HepG2 (cell line): ENCODE results near the gene CORT. TPM values are rescaled to one million over a fixed set of nuclear protein-coding genes. Genes with fewer than 3 reads are reported as not detected.

Experiments
- ATAC-seq: fragments of 200-7000 bp; cut with Tn5 transposase; 3 replicates; pipeline ENCODE4 v1.9.1; 2020; ENCODE audit warnings: mild to moderate bottlenecking, moderate library complexity
- BruUV-seq: library from RNA; stranded (reverse); fragments of 400-500 nt; replicated peaks from 2 replicates; lab custom pipeline; 2021; lab: Mats Ljungman, UMichigan
- CTCF ChIA-PET: fragments of 300-600 bp; formaldehyde crosslinking; extraction: SDS; loops from one replicate; lab custom pipeline; 2021; ENCODE audit warnings: low total read pairs, inconsistent platforms, low intra/inter-chr PET ratio; lab: Yijun Ruan, JAX
- POLR2A ChIA-PET: fragments of 350-600 bp; sonication (Branson Sonifier 250); formaldehyde crosslinking; loops from one replicate; lab custom pipeline; 2020; ENCODE audit warnings: antibody characterized with exemption, inconsistent platforms; lab: Yijun Ruan, JAX
- DNase-seq: peaks from one replicate; pipeline ENCODE4 v3.0.0-alpha.2; 2015; ENCODE audit warnings: low spot score
- FAIRE-seq: peaks from 3 replicates; lab custom pipeline; 2011; peaks lifted over from hg19 to GRCh38; lab: Jason Lieb, UNC
- H2AFZ ChIP-seq: one replicate; pipeline ENCODE4 v1.6.1; 2011; ENCODE audit warnings: low read length, inconsistent platforms
- H3K27ac ChIP-seq: fragments of 300-600 bp; 3 replicates; pipeline ENCODE4 v1.8.0; 2011; ENCODE audit warnings: mixed run types, mild to moderate bottlenecking, mixed read lengths, low read length, inconsistent platforms; ENCODE audit not compliant: insufficient read depth; ENCODE audit errors: extremely low read length
- H3K27me3 ChIP-seq, 2 experiments: fragments of 200-600 bp in 1 of 2; 2 replicates in 1 of 2; 3 replicates in 1 of 2; pipeline versions ENCODE4 v1.6.0 to v1.8.0; 2011; ENCODE audit warnings: low read length in 2 of 2, mild to moderate bottlenecking in 2 of 2, moderate library complexity in 2 of 2, inconsistent platforms in 1 of 2; ENCODE audit not compliant: insufficient read depth in 2 of 2, control insufficient read depth in 1 of 2
- H3K36me3 ChIP-seq, 2 experiments: fragments of 200-600 bp in 1 of 2; replicated peaks in 1 of 2; 2 replicates in 1 of 2; 3 replicates in 1 of 2; pipeline versions ENCODE4 v1.5.1 to v1.8.0; 2011; ENCODE audit warnings: low read length in 2 of 2, inconsistent platforms in 1 of 2; ENCODE audit not compliant: insufficient read depth in 2 of 2, control insufficient read depth in 1 of 2
- H3K4me1 ChIP-seq: 2 replicates; pipeline ENCODE4 v1.5.1; 2012; ENCODE audit warnings: low read length, inconsistent platforms; ENCODE audit not compliant: insufficient read depth
- H3K4me2 ChIP-seq: 2 replicates; pipeline ENCODE4 v1.6.0; 2011; ENCODE audit warnings: low read depth, low read length, inconsistent platforms
- H3K4me3 ChIP-seq, 3 experiments: fragments of 200-600 bp in 1 of 3; sonication (generic), shearing (Covaris generic) in 1 of 3; replicated peaks in 1 of 3; 2 replicates each; pipeline ENCODE4 v1.5.1; 2011 to 2016; ENCODE audit warnings: low read length in 3 of 3, inconsistent platforms in 2 of 3, low read depth in 2 of 3, mild to moderate bottlenecking in 2 of 3, control low read depth in 1 of 3, mixed read lengths in 1 of 3; ENCODE audit not compliant: insufficient read depth in 1 of 3
- H3K79me2 ChIP-seq: one replicate; pipeline ENCODE4 v1.6.1; 2011; ENCODE audit warnings: low read length, inconsistent platforms; ENCODE audit not compliant: insufficient read depth
- H3K9ac ChIP-seq: 2 replicates; pipeline ENCODE4 v1.6.0; 2011; ENCODE audit warnings: mild to moderate bottlenecking, low read depth, low read length, inconsistent platforms; ENCODE audit not compliant: insufficient read depth
- H3K9me3 ChIP-seq: 2 replicates; pipeline ENCODE4 v1.5.1; 2012; ENCODE audit warnings: mild to moderate bottlenecking, low read length
- H4K20me1 ChIP-seq: 2 replicates; pipeline ENCODE4 v1.6.0; 2011; ENCODE audit warnings: inconsistent platforms, mild to moderate bottlenecking, low read length, moderate library complexity; ENCODE audit not compliant: insufficient read depth
- GZF1 ChIP-seq: sonication (generic); formaldehyde crosslinking; IDR thresholded peaks from 2 replicates; pipeline ENCODE4 v1.5.1; 2020; ENCODE audit warnings: mild to moderate bottlenecking, missing genetic modification reagents
- ISL2 ChIP-seq: sonication (generic); formaldehyde crosslinking; IDR thresholded peaks from 2 replicates; pipeline ENCODE4 v1.5.0; 2020; ENCODE audit warnings: missing genetic modification reagents
- KLF6 ChIP-seq: IDR thresholded peaks from 2 replicates; pipeline ENCODE4 v1.8.0; 2016; ENCODE audit warnings: missing biosample characterization, missing genetic modification reagents
- KLF9 ChIP-seq: IDR thresholded peaks from 2 replicates; pipeline ENCODE4 v1.6.1; 2016; ENCODE audit warnings: low read depth
- MTA3 ChIP-seq: sonication (generic); formaldehyde crosslinking; IDR thresholded peaks from 2 replicates; pipeline ENCODE4 v1.4.0; 2020; ENCODE audit warnings: missing genetic modification reagents
- MYC ChIP-seq: sonication (generic); formaldehyde crosslinking; IDR thresholded peaks from 2 replicates; pipeline ENCODE4 v1.9.0; 2021; ENCODE audit warnings: missing genetic modification reagents, borderline replicate concordance
- PCBP2 ChIP-seq: fragments of 200-400 bp; formaldehyde crosslinking; optimal IDR thresholded peaks from 2 replicates; pipeline ENCODE3; 2018; ENCODE audit warnings: low read length, low read depth; ENCODE audit not compliant: poor library complexity, severe bottlenecking
- RBFOX2 ChIP-seq: fragments of 200-400 bp; formaldehyde crosslinking; IDR thresholded peaks from 2 replicates; pipeline ENCODE4 v1.6.1; 2017; ENCODE audit warnings: low read depth, mild to moderate bottlenecking, low read length
- SALL1 ChIP-seq: sonication (generic); formaldehyde crosslinking; IDR thresholded peaks from 2 replicates; pipeline ENCODE4 v1.8.0; 2022; ENCODE audit warnings: mild to moderate bottlenecking, missing genetic modification reagents
- SMAD9 ChIP-seq: sonication (generic); formaldehyde crosslinking; IDR thresholded peaks from 2 replicates; pipeline ENCODE4 v1.5.1; 2020; ENCODE audit warnings: mild to moderate bottlenecking, missing genetic modification reagents
- SP140L ChIP-seq: sonication (generic); formaldehyde crosslinking; IDR thresholded peaks from 2 replicates; pipeline ENCODE4 v1.4.0; 2020; ENCODE audit warnings: missing genetic modification reagents, borderline replicate concordance
- SRF ChIP-seq: IDR thresholded peaks from 2 replicates; pipeline ENCODE4 v1.6.1; 2011; ENCODE audit warnings: mild to moderate bottlenecking, low read depth, low read length, moderate library complexity
- SSRP1 ChIP-seq: IDR thresholded peaks from 2 replicates; pipeline ENCODE4 v1.6.1; 2016; ENCODE audit warnings: control low read depth
- TOPORS ChIP-seq: sonication (generic); formaldehyde crosslinking; IDR thresholded peaks from 2 replicates; pipeline ENCODE4 v1.8.0; 2023; ENCODE audit warnings: mild to moderate bottlenecking, missing genetic modification reagents
- TRIM24 ChIP-seq: sonication (generic); formaldehyde crosslinking; IDR thresholded peaks from 2 replicates; pipeline ENCODE4 v1.8.0; 2022; ENCODE audit warnings: mild to moderate bottlenecking, missing genetic modification reagents
- ZNF12 ChIP-seq: sonication (generic); formaldehyde crosslinking; IDR thresholded peaks from 2 replicates; pipeline ENCODE4 v1.5.0; 2020; ENCODE audit warnings: missing genetic modification reagents
- ZNF30 ChIP-seq: sonication (generic); formaldehyde crosslinking; IDR thresholded peaks from 2 replicates; pipeline ENCODE4 v1.5.0; 2020; ENCODE audit warnings: mild to moderate bottlenecking, missing genetic modification reagents
- ZNF451 ChIP-seq: sonication (generic); formaldehyde crosslinking; IDR thresholded peaks from 2 replicates; pipeline ENCODE4 v1.5.0; 2020; ENCODE audit warnings: mild to moderate bottlenecking, missing genetic modification reagents
- ZNF552 ChIP-seq: sonication (generic); formaldehyde crosslinking; IDR thresholded peaks from 2 replicates; pipeline ENCODE4 v1.9.0; 2022; ENCODE audit warnings: missing genetic modification reagents, mild to moderate bottlenecking, borderline replicate concordance
- ZNF567 ChIP-seq: sonication (generic); formaldehyde crosslinking; IDR thresholded peaks from 2 replicates; pipeline ENCODE4 v1.8.1; 2023; ENCODE audit warnings: mild to moderate bottlenecking, missing genetic modification reagents, borderline replicate concordance
- ZNF605 ChIP-seq: sonication (generic); formaldehyde crosslinking; IDR thresholded peaks from 2 replicates; pipeline ENCODE4 v1.8.0; 2022; ENCODE audit warnings: mild to moderate bottlenecking, missing genetic modification reagents
- ZNF775 ChIP-seq: sonication (generic); formaldehyde crosslinking; IDR thresholded peaks from 2 replicates; pipeline ENCODE4 v1.4.0; 2020; ENCODE audit warnings: missing genetic modification reagents, mild to moderate bottlenecking, moderate library complexity, borderline replicate concordance
- ZNF788 ChIP-seq: sonication (generic); formaldehyde crosslinking; IDR thresholded peaks from 2 replicates; pipeline ENCODE4 v1.5.0; 2020; ENCODE audit warnings: mild to moderate bottlenecking, missing genetic modification reagents, borderline replicate concordance
- WGBS: methylation state at CpG from one replicate; pipeline ENCODE4 v1.1.6; 2017; ENCODE audit warnings: low lambda C conversion rate; 5-methylcytosine and 5-hydroxymethylcytosine counted together
- in situ Hi-C: cut with HindIII; loops from 2 replicates; pipeline ENCODE4 v1.10.0; 2017; ENCODE audit warnings: low pct_unique_long_range_greater_than_20kb; ENCODE audit not compliant: extremely low pct_ligation_motif_present
- intact Hi-C: fragments of 100-400 bp; cut with micrococcal nuclease; formaldehyde crosslinking; loops from one replicate; pipeline ENCODE4 v1.10.0; 2022; ENCODE audit not compliant: unreplicated experiment
- polyA plus RNA-seq, 8 experiments: library from polyadenylated mRNA; depleted of rRNA in 3 of 8; stranded (reverse) in 7 of 8; unstranded in 1 of 8; fragments of >200 nt; fragmentation: Illumina TruSeq in 4 of 8; extraction: Trizol in 4 of 8; gene quantifications; 2 replicates each; pipeline versions ENCODE4 v1.2.1 to v1.2.3, GENCODE V29; 2011 to 2016; ENCODE audit warnings: low read depth in 4 of 8, missing spikeins in 1 of 8, mixed read lengths in 1 of 8; ENCODE audit not compliant: insufficient read depth in 1 of 8
- total RNA-seq, 5 experiments: library from RNA; depleted of rRNA; stranded (reverse); fragments of >200 nt; fragmentation: Illumina TruSeq; extraction: Trizol; gene quantifications; 2 replicates each; pipeline ENCODE4 v1.2.3, GENCODE V29; 2016; ENCODE audit warnings: low read depth in 1 of 5
- TF ChIP-seq, protein P1 (sequence below), 2 experiments: fragments of 450-650 bp in 1 of 2; sonication (generic) in 1 of 2; formaldehyde crosslinking; IDR thresholded peaks; 2 replicates each; pipeline versions ENCODE4 v1.5.0 to v1.8.0; 2020 to 2022; ENCODE audit warnings: mild to moderate bottlenecking in 1 of 2, missing genetic modification reagents in 1 of 2
- TF ChIP-seq, protein P2 (sequence below): sonication (generic); formaldehyde crosslinking; IDR thresholded peaks from 2 replicates; pipeline ENCODE4 v1.4.0; 2020; ENCODE audit warnings: mild to moderate bottlenecking, missing genetic modification reagents

CORT gene
- total and polyA plus RNA-seq, 2 of the 13 experiments (the other 11 are each of a cell fraction or from before 2014, with no cell fraction given) = 0.11 to 0.62 TPM

DNA sequence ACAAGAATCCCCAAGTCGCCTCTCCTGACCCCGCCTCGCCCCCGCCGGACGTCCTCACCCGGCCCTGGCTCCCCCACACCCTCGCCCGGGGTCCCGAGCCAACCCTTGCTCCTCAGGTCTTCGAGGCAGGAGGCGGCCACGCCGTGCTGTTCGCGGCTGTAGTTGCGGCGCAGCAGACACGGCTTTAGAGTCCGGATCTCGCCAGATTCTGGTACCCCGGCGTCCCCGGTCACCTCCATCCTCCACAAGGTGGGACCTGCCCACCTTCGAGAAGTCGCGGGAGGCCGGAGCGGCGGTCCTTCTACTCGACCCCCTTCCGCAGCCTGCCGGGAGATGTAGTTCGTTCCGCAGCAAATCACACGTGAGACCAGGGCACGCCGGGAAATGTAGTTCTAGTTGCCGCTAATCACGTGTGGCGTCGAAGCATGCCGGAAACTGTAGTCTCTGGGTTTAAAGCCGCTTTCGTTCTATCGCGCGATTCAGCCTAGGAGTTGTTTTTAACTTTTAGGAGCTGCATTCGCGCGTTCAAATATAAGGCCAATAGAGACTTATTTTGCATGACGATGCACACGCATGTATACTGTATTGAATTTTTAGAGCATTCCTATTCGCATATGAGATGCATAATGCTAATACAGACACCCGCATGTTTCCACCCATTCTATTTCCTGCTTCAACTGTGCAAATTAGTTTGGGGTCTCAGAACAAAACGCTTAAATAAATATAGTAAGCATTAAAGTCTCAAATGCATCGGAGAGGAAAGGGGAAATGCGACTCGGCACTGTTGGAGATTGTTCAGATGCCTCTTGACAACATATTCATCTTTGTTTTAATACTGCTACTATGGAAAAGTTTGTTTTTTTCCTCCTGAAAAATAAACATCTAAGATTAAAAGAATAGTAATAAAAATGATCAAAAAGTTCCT is 22.7 kb downstream of the CORT start, which contains the start of gene DFFA:
DFFA (minus strand) TSS at position 310 of the 925 bp plus-strand sequence; CDS start at position 239, 71 bp downstream.
- H3K79me2 ChIP-seq = peaks cover 28% of the 10 kb centered on the region
- peak within 1 kb of the TSS; percentile 79 for H3K9ac ChIP-seq
- ATAC-seq = peak; percentile 86
- H3K4me2 ChIP-seq = peak within 1 kb of the TSS; percentile 83
- in situ Hi-C loops = loop anchor here (10.0 kb wide), 1 partner anchor 88 kb away; no protein-coding TSS in a partner anchor
- peak; percentile 91 for FAIRE-seq
- no peak within 1 kb of the TSS for H2AFZ ChIP-seq
- no peaks in the 10 kb centered on the region for H3K9me3 ChIP-seq
- ChIA-PET POLR2A (interaction anchor here (0.8 to 1.1 kb wide), 4 partner anchors 15 to 258 kb away, joined by 3 to 4 read pairs (median 4); partner anchors contain the start of gene CENPS), CTCF (no interaction called here)
- H3K36me3 ChIP-seq = peaks cover 8 to 18% of the 10 kb centered on the region in 2 experiments; a peak in 4 of 5 replicates
- H3K4me1 ChIP-seq = peaks cover 43% of the 10 kb centered on the region
- H3K27me3 ChIP-seq = no peaks in the 10 kb centered on the region; a peak in 1 of 5 replicates
- no TSS peak for BruUV-seq
- DNase-seq = peak; percentile 95
- peak within 1 kb of the TSS; percentile 70 for H3K27ac ChIP-seq
- under 1% methylated on average over 42 of the region's 59 CpGs for WGBS
- no peaks in the 10 kb centered on the region for H4K20me1 ChIP-seq
- intact Hi-C loops = loop anchor here (5.0 kb wide), 1 partner anchor 40 kb away; the partner anchor contains the start of gene CENPS
- peak within 1 kb of the TSS; percentile 74 to 83 (median 77) for H3K4me3 ChIP-seq
- TF ChIP-seq ZNF788 (CRISPR knock-in tag) (peak; percentile 82; the same call in 1 of the 2 replicates), TOPORS (CRISPR knock-in tag) (no peak), SRF (no peak), ZNF605 (CRISPR knock-in tag) (peak; percentile 41; the same call in 1 of the 2 replicates), ZNF30 (CRISPR knock-in tag) (no peak; the same call in 1 of the 2 replicates), KLF6 (CRISPR knock-in tag) (peak; percentile 82; the same call in 1 of the 2 replicates), MTA3 (CRISPR knock-in tag) (no peak), PCBP2 (no peak), ISL2 (CRISPR knock-in tag) (peak; percentile 65; the same call in 1 of the 2 replicates), SSRP1 (CRISPR knock-in tag) (no peak), ZNF567 (CRISPR knock-in tag) (no peak), ZNF552 (CRISPR knock-in tag) (no peak), SMAD9 (CRISPR knock-in tag) (0 out of 2 replicates have a peak, but pooled peaks have one; percentile 33), GZF1 (no peak), SALL1 (CRISPR knock-in tag) (peak; percentile 82), RBFOX2 (peak; percentile 70), MYC (CRISPR knock-in tag) (peak; percentile 92), ZNF775 (CRISPR knock-in tag) (no peak), KLF9 (CRISPR knock-in tag) (0 out of 2 replicates have a peak, but pooled peaks have one; percentile 58), ZNF451 (peak; percentile 85), ZNF12 (no peak), TRIM24 (no peak), SP140L (CRISPR knock-in tag) (no peak)
- TF ChIP-seq, protein P1, sequence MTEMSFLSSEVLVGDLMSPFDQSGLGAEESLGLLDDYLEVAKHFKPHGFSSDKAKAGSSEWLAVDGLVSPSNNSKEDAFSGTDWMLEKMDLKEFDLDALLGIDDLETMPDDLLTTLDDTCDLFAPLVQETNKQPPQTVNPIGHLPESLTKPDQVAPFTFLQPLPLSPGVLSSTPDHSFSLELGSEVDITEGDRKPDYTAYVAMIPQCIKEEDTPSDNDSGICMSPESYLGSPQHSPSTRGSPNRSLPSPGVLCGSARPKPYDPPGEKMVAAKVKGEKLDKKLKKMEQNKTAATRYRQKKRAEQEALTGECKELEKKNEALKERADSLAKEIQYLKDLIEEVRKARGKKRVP (CRISPR knock-in tag; IDR thresholded peaks at IDR 0.05) = no peak
- TF ChIP-seq, protein P2, sequence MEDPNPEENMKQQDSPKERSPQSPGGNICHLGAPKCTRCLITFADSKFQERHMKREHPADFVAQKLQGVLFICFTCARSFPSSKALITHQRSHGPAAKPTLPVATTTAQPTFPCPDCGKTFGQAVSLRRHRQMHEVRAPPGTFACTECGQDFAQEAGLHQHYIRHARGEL (CRISPR knock-in tag) = no peak
